ENCODE data around the gene LOXL1.

GRCh38 chr15:73886717-73887345, 39.4 kb upstream of the LOXL1 start:
- no peak for TF ChIP-seq CTCF (IDR thresholded peaks at IDR 0.05)
- TF ChIP-seq POLR2A (IDR thresholded peaks at IDR 0.05): no peak
- no peak for TF ChIP-seq POLR2AphosphoS5 (IDR thresholded peaks at IDR 0.05)
- TF ChIP-seq EP300 (IDR thresholded peaks at IDR 0.05): no peak

Data from sigmoid colon (tissue), 4 donors.